NCI-H1092 treated with DMSO at 0.1 percent for 48 hours (cell line): Measurements from ENCODE around the gene ADM5.
"Not testable (repeated sequence)": the region's sequence is repeated elsewhere in the genome, so short reads cannot be mapped to it uniquely, and the experiment has no call there.

Experiments used
- DNase-seq: peaks from one replicate; lab custom pipeline; 2025; lab: John Stamatoyannopoulos, UW

The ADM5 gene

GRCh38 chr19:49701271-49701786, 11.9 kb downstream of the ADM5 start:
- DNase-seq: no peak

DNA sequence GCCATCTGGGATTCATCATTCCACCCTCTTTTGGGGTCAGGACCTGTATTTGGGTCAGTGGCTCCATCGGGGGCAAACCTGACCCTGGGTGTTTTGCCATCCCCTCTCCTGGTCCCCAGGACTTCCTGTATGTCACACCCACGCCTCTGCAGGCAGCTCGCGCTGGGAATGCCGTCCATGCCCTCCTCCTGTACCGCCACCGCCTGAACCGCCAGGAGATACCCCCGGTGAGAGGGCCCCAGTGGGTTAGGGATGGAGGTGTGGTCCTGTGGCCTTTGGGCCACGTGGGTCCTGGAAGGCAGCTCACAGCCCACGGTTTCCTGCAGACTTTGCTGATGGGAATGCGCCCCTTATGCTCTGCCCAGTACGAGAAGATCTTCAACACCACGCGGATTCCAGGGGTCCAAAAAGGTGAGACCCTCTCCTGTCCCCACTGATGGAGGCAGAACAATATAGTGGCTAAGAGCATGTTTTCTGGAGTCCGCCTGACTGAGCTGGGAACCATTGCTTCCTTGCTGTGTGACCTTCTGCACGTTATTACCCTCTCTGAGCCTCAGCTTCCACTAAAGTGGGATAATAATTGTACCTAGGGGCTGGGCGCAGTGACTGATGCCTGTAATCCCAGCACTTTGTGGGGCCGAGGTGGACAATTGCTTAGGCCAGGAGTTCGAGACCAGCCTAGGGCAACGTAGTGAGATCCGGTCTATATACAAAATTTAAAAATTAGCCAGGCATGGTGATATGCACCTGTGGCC, 15.7 kb downstream of the ADM5 start:
- no peak for DNase-seq

- DNase-seq: no peak
Measured at GRCh38 chr19:49705919-49706318, 16.5 kb downstream of the ADM5 start.

GRCh38 chr19:49710372-49710951, 21.1 kb downstream of the ADM5 start:
- DNase-seq: no peak

DNA sequence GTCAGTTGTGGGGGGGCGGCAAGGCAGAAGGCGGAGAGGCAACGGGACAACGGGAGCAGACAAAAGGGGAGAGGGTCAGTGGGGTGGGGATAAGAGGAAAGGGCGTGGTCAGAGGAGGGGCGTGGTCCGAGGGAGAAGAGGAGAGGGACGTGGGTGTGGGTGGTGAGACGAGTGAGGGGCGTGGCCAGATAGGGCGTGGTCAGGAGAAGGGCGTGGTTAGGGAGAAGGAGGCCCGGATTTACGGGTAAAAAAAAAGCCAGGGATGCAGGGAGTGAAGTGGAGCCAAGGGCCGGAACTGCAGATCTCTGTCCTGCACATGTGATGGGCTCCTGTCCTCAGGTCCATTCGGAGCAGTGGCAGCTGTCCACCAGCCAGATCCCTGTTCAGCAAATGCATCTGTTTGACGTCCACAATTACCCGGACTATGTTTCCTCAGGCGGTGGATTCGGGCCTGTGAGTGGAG, 23.0 kb downstream of the ADM5 start:
- no peak for DNase-seq

DNA sequence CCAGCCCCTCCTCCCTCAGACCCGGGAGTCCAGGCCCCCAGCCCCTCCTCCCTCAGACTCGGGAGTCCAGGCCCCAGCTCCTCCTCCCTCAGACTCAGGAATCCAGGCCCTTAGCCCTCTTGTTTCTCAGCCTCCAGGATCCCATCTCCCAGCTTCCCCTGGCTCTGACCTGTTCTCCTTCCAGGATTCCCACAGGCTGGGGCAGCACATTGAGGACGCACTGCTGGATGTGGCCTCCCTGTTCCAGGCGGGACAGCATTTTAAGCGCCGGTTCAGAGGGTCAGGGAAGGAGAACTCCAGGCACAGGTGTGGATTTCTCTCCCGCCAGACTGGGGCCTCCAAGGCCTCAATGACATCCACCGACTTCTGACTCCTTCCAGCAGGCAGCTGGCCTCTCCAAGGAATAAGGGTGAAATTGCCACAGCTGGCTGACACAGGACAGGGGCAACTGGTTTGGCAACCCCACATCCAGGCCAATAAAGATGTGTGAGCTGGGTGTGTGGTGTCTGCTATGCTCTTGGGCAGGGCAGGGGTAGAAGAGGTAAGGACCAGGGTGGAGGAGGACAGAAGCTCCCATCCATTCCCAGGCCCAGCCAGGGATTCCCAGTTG, 23.9 kb downstream of the ADM5 start:
- no peak for DNase-seq

DNA sequence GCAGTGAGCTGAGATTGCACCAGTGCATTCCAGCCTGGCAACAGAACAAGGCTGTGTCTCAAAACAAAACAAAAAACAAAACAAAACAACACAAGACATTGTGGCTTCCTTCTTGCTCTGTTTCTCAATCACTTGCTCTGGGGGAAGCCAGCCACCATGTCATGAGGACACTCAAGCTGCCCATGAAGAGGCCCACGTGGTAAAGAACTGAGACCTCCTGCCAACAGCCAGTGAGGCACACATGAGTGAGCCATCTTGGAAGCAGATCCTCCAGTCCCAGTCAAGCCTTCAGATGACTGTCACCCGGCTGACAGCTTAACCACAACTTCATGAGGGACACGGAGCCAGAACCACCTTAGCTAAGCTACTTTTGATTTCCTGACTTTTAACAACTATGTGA, 26.8 kb downstream of the ADM5 start:
- no peak for DNase-seq

DNA sequence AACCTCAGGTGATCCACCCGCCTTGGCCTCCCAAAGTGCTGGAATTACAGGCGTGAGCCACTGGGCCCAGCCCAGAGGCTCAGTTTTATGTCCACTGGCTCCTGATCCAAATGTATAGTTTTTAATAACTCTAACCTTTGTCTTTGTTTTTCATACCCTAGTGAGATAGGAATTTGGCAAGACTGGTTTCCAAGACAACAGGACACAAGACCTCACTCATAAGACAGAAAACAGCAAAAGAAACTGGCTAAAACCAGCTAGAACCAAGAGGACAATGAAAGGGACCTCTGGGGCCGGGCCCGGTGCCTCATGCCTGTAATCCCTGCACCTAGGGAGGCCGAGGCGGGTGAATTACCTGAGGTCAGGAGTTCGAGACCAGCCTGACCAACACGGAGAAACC, 29.1 kb downstream of the ADM5 start:
- no peak for DNase-seq

- DNase-seq: no peak
Measured at GRCh38 chr19:49718991-49719390, 29.6 kb downstream of the ADM5 start.

GRCh38 chr19:49719420-49719819, 30.0 kb downstream of the ADM5 start:
- not testable (repeated sequence) for DNase-seq

- no peak for DNase-seq
Measured at GRCh38 chr19:49727217-49728030, 38.0 kb downstream of the ADM5 start.

- DNase-seq: no peak
Measured at GRCh38 chr19:49730166-49730565, 40.8 kb downstream of the ADM5 start.

DNA sequence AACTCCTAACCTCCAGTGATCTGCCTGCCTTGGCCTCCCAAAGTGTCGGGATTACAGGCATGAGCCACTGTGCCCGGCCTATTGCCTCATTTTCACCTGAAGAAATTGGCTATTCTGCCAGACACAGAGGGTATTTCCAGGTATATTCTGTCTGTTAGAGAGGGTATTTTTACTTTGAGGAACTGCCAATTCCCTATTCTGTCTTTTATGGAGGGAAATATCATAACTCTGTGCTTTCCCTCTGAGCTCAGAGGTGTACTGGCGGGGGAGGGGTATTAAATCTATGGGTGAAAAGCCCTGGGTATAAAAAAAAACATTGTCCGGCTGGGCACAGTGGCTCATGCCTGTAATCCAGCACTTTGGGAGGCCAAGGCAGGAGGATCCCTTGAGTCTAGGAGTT, 48.9 kb downstream of the ADM5 start:
- DNase-seq: no peak

GRCh38 chr19:49739098-49739497, 49.7 kb downstream of the ADM5 start:
- DNase-seq: no peak

- DNase-seq: no peak
Measured at GRCh38 chr19:49739933-49740332, 50.5 kb downstream of the ADM5 start.
